GM19468 (cell line): ENCODE results near the gene TMEM238L.

Experiments
- ATAC-seq: cut with Tn5 transposase; IDR thresholded peaks from one replicate; pipeline ENCODE4 v1.9.1; 2021; ENCODE audit warnings: mild to moderate bottlenecking, moderate library complexity, moderate number of reproducible peaks; ENCODE audit not compliant: unreplicated experiment; ENCODE audit errors: extremely low read depth

Gene TMEM238L

DNA sequence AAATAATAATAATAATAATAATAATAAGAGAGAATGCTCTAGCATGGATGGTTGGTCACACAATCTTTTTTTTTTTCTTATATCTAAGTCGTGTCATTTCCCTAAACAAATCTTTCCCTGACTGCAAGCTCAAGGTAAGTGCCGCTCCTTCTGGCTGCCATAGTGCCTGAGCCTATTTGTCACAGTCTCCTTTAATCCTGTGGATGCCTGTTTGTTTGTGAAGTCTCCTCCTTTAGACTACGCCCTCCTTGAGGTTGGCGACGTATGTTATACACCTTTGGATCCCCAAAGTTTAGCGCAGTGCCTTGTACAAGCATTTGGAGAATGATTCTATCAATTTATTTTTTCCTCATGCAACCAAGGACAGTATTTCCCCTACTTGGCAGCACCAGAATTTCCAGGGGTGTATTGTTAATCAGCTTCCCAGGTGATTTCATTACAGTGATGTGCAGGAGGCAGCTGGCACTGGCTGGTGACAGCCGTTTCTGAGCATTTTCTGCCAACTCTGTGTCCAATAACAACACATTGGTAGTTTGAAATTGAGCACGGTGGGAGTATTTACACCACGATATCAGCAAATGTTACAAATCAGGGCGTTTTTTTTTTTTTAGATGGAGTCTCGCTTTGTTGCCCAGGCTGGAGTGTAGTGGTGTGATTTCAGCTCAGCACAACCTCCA, 26.6 kb downstream of the TMEM238L start:
- ATAC-seq, result no peak

DNA sequence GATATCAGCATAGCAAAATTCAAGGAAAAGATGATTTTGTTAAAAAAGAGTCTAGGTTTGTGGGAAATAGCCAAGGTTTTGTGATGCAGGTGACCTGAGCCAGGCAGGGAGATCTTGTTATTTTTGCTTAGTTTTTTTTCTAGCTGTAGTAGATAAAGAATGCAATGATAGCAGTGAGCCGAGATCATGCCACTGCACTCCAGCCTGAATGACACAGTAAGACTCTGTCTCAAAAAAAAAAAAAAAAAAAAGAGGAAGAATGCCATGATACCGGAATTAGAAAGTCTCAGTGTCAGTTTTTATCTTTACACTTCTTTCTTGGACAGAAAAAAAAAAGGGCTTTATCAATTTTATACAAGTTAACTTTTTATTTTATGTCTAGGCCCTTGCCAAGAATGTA, 27.5 kb downstream of the TMEM238L start:
- no peak for ATAC-seq

DNA sequence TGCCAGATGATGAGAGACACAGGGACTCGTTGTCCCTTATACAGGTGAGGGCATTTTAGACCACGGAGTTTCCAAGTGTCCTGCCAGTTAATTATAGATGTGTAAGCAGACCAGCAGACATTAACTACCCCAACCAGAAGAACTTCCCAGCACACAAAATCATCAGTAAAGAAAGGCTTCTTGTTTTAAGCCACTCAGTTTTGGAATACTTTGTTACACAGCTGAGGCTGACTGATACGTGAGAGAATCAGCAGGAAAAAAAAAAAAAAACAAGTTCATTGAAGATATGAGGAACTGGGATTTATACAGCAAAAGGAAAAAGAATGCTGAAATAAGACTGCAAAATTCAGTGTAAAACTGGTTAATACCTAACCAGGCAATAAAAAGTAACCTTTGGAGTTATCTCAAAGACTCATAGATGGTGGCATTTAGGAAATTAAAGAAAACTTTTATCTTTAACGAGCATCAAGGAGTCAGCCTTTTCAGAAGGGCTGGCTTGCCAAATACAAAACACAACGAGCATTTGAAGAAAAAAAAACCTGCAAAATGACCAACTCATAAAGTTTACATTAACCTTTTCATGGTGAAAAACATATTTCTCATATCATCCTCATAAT, 28.1 kb downstream of the TMEM238L start:
- no peak for ATAC-seq

DNA sequence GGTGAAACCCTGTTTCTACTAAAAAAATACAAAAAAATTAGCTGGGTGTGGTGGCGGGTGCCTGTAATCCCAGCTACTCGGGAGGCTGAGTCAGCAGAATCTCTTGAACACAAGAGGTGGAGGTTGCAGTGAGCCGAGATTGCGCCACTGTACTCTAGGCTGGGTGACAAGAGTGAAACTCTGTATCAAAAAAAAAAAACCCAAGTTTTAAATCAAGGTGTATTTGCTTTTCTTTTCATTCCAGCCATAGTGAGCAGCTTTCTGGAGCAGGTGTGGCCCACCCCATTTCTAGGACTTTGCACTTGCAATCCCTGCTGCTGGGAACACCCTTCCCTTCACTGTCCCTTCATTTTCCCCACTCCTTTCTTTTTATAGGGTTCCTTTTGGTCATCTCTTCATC, 28.8 kb downstream of the TMEM238L start:
- ATAC-seq, result no peak

DNA sequence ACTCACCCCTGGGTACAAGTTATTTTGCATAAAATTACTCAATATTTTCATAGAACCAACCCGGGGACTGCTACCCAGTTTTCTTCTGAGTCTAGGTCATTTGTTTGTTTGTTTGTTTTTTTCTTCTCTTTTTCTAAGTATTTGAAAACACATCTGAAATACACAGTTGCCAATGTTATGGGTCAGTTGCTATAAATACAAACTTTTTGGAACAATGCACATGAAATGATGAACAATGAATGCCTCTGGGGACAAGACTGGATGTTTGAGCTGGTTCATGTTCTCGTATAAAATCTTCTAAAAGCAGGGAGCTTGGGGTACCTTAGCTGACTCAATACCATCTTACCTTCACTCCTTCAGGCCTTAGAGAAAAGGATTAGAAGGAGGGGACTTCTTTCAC, 30.5 kb downstream of the TMEM238L start:
- ATAC-seq, result no peak

DNA sequence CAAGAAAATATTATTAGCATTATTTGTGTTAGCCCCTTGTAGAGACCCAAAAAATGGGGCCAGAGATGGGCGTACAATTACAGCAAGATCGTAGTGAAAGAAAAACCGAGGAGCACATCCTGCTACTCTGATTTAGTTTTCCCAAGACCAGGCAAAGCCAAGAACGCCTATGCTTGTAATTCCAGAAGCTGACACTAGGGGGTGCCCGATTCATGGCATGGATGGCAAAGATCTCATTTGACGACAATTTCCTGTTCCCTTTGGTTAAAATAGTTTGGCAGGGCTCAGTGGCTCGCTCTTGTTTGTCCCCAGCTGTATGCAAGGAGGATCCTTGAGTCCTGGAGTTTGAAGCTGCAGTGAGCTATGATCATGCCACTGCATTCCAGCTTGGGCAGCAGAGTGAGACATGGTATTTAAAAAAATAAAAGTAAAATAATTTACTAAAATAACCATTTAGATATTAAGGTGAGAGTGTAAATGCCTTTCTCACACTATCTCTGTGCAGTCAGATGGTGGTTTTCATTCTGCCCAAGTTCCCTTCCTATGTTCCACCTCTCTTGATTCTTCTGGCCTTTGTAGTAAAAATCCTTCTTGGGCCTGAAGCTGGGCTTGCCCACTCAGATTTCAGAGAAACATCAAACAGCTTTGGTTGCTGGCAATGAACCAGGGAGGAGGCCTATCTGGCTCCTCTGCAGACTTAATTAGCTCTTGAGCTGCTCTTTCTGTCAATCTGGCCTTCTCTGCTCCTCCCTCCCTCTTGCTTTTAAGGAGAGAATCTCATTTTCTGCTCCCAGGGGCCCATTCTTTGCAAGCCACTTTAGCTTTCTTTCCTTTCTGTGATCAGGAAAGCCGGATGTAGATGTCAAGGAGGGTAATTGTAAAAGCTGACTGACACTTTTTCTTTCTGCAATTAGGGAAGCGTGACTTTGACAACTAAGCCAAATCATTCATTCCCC, 31.2 kb downstream of the TMEM238L start:
- no peak for ATAC-seq

DNA sequence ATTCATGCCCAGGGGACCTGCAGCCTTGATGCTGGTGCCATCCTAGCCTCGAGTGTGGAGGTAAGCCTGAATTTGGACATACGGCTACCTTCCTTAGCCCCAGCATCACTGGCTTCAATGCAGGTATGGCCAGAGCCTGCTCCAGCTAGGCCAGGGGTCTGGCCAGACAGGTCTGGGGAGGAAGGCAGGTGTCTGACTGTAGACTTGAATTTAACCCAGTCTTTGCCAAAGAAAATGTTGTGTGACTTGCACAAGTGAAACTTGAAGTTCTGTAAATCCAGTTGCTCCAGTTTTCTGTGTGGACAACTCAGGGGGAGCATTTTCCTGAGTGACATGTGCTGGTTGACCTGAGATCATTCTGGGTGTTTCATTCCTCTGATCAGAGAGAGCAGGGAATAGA, 32.8 kb downstream of the TMEM238L start:
- no peak for ATAC-seq

DNA sequence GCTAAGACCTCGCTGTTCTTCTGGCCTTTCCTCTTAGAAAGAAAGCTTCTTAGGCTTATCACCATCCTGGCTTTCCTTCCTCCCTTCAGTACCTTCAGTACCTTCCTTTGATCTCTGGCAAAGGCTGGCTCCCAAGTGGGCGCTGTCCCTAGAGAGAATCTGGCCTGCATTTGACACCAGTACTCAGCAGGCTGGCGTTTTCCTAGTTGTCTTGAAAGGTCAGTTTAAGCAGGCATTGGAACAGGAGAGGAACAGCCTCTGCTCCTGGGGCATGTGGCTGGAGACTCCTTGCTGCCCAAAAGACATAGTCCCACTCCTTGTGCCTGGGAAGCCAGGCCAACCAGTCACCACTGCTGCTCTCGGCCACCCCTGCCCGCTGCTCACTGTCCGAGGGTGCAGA, 34.1 kb downstream of the TMEM238L start:
- ATAC-seq, result no peak

DNA sequence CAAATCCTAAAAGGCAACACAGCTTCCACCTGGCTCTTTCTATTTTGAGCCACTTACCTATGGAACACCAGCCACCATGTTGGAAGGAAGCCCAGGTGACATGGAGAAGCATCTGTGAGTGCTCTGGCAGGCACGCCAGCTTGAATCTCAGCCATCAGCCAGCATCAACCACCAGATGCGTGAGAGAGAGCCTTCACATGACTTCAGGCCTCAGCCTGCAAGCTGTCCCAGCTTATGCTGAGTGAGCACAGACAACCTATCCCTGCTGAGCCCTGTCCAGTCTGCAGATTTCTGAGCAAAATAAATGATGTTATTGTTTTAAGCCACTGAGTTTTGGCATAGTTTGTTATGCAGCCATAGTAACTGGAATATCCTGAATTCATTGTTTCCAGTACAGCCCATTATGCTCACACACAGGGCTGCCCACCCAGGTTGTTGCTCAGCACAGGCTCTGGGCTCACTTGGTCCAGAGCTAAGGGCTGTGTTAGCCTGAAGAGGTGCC, 35.1 kb downstream of the TMEM238L start:
- ATAC-seq, result no peak

DNA sequence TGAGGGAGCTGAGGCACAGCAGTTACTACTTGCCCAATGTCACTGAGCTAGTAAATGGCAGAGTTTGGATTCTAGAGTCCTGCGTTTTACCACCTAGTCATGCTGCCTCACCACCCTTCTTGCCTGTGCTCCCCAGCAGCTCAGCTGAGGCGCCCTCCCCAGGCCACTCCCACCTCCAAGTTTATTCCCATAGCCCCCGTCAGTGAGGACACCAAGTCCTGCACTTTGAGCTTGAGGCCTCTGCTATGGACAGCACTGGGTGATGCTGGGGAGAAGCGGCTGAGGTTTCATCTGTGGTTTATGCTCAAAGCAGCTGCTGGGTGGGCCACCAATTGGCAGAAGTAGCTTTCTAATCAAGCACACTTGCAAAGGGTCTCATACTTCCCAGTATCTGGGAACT, 36.7 kb downstream of the TMEM238L start:
- ATAC-seq, result no peak

DNA sequence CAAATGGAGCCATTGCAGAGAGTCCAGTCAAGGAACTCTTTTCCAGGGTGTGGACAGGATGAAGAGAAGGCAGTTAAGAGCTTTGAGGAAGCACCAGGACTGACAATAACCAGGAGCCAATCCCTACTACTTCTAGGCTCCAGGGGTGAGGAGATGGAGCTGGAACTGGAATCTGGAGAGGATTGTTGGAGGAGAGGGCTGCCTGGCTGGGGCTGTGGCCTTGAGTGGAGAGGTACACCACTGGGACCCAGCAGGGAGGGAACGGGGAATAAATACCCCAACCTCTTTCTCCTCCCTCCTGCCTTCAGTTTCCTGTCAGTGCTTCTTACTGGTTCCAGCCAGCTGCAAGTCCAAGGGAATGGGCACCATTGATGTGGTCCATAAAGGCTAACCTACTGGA, 41.9 kb downstream of the TMEM238L start:
- no peak for ATAC-seq

DNA sequence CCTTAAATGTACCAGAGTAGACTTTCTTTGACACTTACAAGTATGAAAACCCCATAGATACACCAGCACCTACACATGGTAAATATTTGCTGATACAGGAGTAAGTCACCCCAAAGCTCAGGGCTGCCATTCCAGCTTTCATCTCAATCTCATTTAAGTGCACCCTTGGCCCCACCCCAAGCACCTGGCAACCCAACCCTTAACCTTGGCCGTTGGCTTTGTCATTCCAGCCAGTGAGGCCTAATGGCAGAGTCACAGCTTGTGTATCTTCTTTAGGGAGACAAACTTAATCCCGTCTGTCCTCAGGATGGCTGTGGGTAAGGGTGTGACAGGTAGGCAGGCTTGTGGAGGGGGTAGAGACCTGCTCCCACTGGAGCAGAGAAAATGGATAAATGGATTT, 42.6 kb downstream of the TMEM238L start:
- ATAC-seq, result no peak

DNA sequence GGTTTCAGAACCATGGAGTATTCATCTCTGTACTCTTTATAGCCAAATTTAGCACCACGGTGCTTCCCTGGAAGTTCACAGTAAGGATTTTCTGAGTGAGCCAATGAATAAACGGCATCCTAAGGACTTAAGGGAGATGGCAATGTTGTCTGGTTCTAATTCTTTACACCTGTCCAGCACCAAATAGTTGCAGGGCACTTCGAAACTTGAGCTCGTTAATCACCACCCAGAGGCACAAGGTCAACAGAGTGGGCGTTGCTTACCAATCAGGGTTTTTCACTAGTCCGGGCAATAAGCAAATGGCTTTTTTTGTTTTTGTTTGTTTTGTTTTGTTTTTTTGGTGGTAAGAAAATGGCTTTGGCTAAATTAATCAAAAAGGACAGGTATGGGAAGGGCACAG, 45.8 kb downstream of the TMEM238L start:
- no peak for ATAC-seq

DNA sequence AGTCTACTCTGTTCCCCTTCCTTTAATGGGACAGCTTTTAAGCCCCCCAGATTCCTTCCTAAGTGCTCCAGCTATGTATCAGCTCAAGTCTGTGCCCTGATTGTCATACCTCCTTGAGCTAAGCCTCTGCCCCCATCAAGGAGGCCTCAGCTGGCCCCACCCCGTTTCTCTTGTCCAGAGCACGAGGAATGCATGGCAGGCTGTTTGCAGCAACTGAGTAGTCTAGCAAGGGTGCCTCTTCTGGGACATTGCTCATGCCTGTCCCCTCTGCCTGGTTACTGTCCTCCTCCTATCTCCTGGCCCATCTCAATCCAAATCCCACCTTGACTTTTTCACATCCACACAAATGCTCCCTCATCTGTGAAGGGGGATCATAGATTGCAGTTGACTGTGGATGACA, 46.3 kb downstream of the TMEM238L start:
- ATAC-seq, result no peak

DNA sequence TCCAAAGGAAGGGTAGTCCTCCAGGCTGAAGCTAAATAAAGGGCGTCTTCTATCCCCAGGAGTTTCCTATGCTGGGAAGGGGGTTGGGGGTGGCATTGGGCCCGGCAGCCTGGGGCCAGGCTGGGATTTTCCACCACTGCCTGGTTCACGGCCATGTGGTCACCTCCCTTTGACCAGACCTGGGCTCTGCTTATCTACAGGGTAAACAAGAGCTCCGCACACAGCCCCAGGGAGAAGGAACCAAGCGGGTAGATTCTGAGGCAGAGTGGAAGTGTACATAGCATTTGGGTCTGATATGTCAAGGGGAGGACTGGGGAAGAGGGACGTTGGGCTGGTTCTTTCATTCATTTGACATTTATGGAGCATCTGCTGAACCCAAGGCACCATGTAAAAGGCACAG, 46.8 kb downstream of the TMEM238L start:
- no peak for ATAC-seq

DNA sequence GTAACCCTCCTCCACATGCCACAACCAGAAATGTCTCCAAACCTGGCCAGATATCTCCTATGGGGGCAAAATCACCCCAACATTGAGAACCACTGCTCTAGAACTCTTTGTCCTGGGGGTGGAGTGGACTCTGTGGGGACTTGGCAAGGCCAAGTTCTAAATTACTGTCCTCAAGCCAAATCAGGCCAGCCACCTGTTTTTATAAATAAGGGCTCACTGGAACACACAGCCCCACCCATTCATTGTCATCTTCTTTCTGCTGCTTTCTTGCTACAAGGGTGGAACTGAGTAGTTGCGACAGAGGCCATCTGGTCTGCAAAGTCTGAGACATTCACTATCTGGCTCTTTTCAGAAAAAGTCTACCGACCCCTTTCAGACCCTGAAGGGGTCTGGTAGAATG, 47.3 kb downstream of the TMEM238L start:
- no peak for ATAC-seq

DNA sequence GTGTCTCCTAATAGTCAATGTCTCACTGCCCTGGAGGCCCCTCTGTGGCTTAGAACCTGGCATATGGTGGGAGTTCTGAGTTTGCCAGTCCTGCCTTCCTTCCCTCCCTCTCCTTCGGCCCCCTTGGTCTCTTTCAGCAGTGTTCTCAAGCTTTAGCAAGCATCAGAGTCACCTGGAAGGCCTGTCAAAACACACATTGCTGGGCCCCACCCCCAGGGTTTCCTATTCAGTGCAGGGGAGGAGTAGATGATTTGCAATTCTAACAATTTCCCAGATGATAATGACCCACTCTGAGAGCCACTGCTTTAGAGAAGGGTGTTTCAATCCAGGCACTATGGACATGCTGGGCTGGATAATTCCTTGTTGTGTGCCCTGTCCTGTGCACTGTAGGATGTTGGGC, 47.7 kb downstream of the TMEM238L start:
- no peak for ATAC-seq

DNA sequence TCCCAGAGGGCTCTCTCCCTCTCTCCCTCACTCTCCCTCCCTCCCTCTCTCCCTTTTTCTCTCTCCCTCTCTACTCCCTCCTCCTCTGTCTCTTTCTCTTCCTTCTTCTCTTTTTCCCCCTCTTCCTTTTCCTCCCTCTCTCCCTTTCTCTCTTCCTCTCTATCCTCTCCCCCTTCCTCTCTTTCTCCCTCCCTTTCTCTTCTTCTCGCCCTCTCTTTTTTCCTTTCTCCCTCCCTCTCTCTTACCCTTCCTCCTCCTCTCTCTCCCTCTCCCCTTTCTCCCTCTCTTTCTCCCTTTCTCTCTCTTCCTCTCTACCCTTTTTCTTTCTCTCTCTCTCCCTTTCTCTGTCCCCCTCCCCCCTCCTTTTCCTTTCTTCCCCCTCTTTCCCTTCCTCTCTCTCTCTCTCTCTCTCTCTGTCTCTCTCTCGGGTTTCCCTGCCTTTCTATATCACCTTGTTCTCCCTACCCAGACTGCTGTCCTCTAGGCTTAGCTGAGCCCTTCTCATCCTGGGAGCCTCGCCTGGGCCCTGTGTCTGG, 48.2 kb downstream of the TMEM238L start:
- ATAC-seq, result no peak

DNA sequence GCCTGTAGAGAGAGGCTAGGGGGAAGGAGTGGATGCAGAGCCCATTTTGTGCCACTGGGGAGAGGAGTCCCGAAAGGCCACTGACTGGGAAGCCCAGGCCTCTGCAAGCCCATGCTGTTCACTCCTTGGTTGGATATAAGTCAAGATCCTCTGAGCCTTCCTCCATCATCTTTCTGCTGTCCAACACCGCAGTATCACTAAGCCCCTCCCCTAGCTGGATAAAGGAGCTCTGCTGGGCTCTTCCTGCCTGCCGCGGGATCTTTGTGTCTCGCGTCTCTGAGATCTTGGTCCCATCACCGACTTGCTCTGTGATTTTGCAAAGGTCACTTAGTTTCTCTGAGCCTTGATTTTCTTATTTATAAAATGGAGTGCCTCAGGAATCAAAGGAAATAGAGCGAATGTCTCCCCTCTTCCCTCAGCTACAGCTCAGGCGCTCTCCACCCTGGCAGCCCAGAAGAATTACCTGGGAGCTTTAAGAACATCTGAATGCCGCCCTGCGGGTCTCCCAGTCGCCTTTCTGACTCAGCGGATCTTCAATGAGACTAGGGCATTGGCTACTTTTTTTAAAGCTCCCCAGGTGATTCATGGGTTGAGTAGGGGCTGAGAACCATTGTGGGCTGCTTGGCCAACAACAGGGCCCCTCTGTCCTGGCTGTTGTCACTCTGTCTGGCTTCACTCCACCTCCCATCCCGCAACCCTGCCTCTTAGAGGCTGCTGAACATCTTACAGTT, 48.9 kb downstream of the TMEM238L start:
- ATAC-seq, result no peak

DNA sequence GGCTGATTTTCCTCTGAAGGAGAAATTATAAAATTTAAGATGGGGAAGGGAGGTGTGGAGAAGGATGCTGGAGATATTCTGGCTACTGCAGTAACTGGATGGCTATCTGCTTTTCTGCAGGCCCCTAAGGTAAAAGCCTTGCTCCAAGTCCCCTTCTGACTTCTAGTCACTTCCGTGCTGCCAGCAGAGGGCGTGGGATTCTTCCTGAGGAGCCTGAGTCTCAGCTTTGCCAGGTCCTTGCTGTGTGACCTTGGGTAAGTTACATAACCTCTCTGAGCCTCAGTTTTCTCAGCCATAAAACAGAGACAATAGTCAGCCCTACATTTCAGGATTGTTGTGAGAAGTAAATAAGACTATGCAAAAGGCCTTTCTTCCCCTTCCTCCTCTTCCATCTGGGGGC, 49.8 kb downstream of the TMEM238L start:
- no peak for ATAC-seq
